H1 (cell line): ENCODE results near the gene TLNRD1. TPM values are rescaled to one million over a fixed set of nuclear protein-coding genes. Genes with fewer than 3 reads are reported as not detected.

Experiments
- CHD7 ChIP-seq: fragments of 300-600 bp; sonication (generic); IDR thresholded peaks from 2 replicates; pipeline ENCODE4 v1.7.1; 2012; ENCODE audit warnings: low read length, moderate library complexity, mild to moderate bottlenecking, inconsistent platforms; ENCODE audit not compliant: insufficient replicate concordance
- KDM1A ChIP-seq: fragments of 200-600, 300-600 bp; sonication (generic); IDR thresholded peaks from 2 replicates; pipeline ENCODE4 v1.7.1; 2016; ENCODE audit warnings: mild to moderate bottlenecking, low read length, borderline replicate concordance
- RAD21 ChIP-seq, 2 experiments: IDR thresholded peaks in 1 of 2; conservative IDR thresholded peaks in 1 of 2; 2 replicates each; pipeline ENCODE4 v1.6.1; 2011; ENCODE audit warnings: low read depth in 2 of 2, low read length in 2 of 2, improper control_type of control experiment in 1 of 2, inconsistent platforms in 1 of 2, mild to moderate bottlenecking in 1 of 2, moderate library complexity in 1 of 2
- polyA plus RNA-seq, 7 experiments: library from polyadenylated mRNA; depleted of rRNA in 3 of 7; stranded (reverse) in 5 of 7; unstranded in 2 of 7; fragments of >200 nt in 5 of 7; fragments of 200-250 nt in 2 of 7; gene quantifications; 1 replicate in 5 of 7; 2 replicates in 1 of 7; 4 replicates in 1 of 7; pipeline versions ENCODE4 v1.2.1 to v1.2.3, GENCODE V29; 2011 to 2013; ENCODE audit warnings: missing spikeins in 2 of 7, mixed read lengths in 2 of 7
- total RNA-seq: library from RNA; stranded (reverse); fragmentation: NEBNext Ultra II Directional; extraction: Animal tissue kit (Norgen Biotek cat#: 25700); gene quantifications from 2 replicates; pipeline ENCODE4 v1.2.1, GENCODE V29; 2021

TLNRD1 gene
- total and polyA plus RNA-seq, 2 of the 8 experiments (the other 6 are each of a cell fraction or from before 2014, with no cell fraction given): 12.2 to 20.5 TPM

GRCh38 chr15:80957556-80957955 is 43.2 kb upstream of the TLNRD1 start (continued):
- TF ChIP-seq RAD21 (IDR thresholded peaks at IDR 0.05 in 1 of 2, conservative IDR thresholded peaks at IDR 0.05 in 1 of 2; ENCODE audit: low read depth in 2 of 2, low read length in 2 of 2) (no peak), KDM1A (no peak), CHD7 (no peak)
